HG03103 (cell line): Measurements from ENCODE around the gene YOD1.

Experiments
- ATAC-seq: cut with Tn5 transposase; IDR thresholded peaks from one replicate; pipeline ENCODE4 v1.9.1; 2021; ENCODE audit warnings: low read depth; ENCODE audit not compliant: unreplicated experiment

Gene YOD1

GRCh38 chr1:207028884-207029650 lies 21.9 kb downstream of the YOD1 start:
- ATAC-seq, result no peak

- ATAC-seq, result no peak
Observed at GRCh38 chr1:207027921-207028320, 23.1 kb downstream of the YOD1 start.

GRCh38 chr1:207027206-207027777 lies 23.7 kb downstream of the YOD1 start:
- ATAC-seq, result no peak

- ATAC-seq, result no peak
Observed at GRCh38 chr1:207026104-207026534, 24.9 kb downstream of the YOD1 start.

- ATAC-seq, result no peak
Observed at GRCh38 chr1:207025146-207025880, 25.7 kb downstream of the YOD1 start.

GRCh38 chr1:207024202-207025145 lies 26.5 kb downstream of the YOD1 start:
- ATAC-seq, result no peak

- ATAC-seq, result no peak
Observed at GRCh38 chr1:207022996-207023679, 27.9 kb downstream of the YOD1 start.

- no peak for ATAC-seq
Observed at GRCh38 chr1:207021876-207022596, 29.0 kb downstream of the YOD1 start.

GRCh38 chr1:207021139-207021861 lies 29.7 kb downstream of the YOD1 start:
- ATAC-seq, result no peak

GRCh38 chr1:207020709-207021107 lies 30.3 kb downstream of the YOD1 start:
- no peak for ATAC-seq

- ATAC-seq, result no peak
Observed at GRCh38 chr1:207020065-207020708, 30.8 kb downstream of the YOD1 start.

- no peak for ATAC-seq
Observed at GRCh38 chr1:207019661-207020060, 31.3 kb downstream of the YOD1 start.

GRCh38 chr1:207019161-207019560 lies 31.8 kb downstream of the YOD1 start:
- no peak for ATAC-seq

- no peak for ATAC-seq
Observed at GRCh38 chr1:207018707-207019106, 32.3 kb downstream of the YOD1 start.

- ATAC-seq, result no peak
Observed at GRCh38 chr1:207017615-207018559, 33.1 kb downstream of the YOD1 start.

GRCh38 chr1:207015791-207016190 lies 35.2 kb downstream of the YOD1 start:
- ATAC-seq, result no peak

- ATAC-seq, result no peak
Observed at GRCh38 chr1:207014728-207015127, 36.3 kb downstream of the YOD1 start.
